Measurements from ENCODE around the gene VEGFB. TPM values are rescaled to one million over a fixed set of nuclear protein-coding genes. Genes with fewer than 3 reads are reported as not detected.

The VEGFB gene
- total and polyA plus RNA-seq, 2 of the 8 experiments (the other 6 are each of a cell fraction or from before 2014, with no cell fraction given), result 9.3 to 49.6 TPM

- TF ChIP-seq KDM1A (IDR thresholded peaks at IDR 0.05; ENCODE audit: borderline replicate concordance, low read length), result no peak
Observed at GRCh38 chr11:64209563-64209843, 24.9 kb upstream of the VEGFB start (continued).

Data from H1 (cell line).